ENCODE measurements around the gene KCNJ9.
A peak's percentile ranks its signal among the peaks of the same experiment; 100 is the strongest.
"Not testable (repeated sequence)": the region's sequence is repeated elsewhere in the genome, so short reads cannot be mapped to it uniquely, and the experiment has no call there.

KCNJ9 gene

DNA sequence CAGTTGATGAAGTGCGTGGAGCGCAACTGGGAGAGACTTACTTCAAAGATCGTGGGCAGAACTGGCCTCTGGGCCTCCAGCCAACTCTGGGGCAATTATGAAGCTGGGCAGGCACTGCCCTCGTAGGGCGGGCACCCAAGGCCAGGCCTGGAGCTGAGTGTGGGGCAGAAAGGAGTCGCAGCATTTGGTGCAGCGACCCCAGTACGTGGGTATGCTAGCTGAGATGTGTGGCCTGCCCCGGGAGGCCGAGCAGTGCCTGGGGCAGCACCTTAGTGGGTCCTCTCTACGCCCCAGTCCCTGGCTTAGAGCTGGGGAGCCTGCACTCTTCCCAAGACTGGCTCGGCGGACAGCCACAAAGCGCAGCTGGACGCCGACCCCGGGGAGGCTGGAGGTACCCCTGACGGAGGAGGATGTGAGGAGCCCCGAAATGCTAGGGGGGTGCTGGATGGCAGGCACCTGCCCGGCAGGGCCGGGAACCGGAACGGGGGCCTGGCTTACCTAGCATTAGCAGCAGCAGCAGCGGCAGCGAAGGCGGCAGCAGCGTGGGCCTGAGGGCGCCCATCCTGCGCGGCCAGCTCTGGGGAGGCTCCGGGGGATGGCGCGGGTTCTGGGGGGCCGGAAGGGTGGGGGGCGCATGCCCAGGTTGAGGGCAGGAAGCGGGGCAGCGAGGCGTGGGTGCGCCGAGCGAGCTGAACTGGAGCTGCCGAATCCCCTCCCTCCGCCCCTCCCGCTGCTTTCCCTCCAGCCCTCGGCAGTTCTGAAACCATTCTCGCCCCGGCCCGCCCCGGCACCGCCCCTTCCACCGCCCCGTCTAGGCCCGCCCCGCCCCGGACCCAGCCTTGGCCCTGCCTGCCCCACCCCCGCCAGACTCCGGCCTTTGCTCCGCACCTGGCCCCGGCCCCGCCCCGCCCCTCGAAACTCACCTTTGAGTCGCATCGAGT, 16.8 kb downstream of the KCNJ9 start, which contains the start of gene IGSF8:
TSS of gene IGSF8 (minus strand) at position 709 of the 941 bp plus-strand sequence. CDS start at position 562, 147 bp downstream.
- TF ChIP-seq POLR2A (IDR thresholded peaks at IDR 0.05; ENCODE audit: low read length) (no peak), GATA1 (IDR thresholded peaks at IDR 0.05; ENCODE audit: low read depth, low read length) (no peak)
- DNase-seq: peak; percentile 84 to 86

DNA sequence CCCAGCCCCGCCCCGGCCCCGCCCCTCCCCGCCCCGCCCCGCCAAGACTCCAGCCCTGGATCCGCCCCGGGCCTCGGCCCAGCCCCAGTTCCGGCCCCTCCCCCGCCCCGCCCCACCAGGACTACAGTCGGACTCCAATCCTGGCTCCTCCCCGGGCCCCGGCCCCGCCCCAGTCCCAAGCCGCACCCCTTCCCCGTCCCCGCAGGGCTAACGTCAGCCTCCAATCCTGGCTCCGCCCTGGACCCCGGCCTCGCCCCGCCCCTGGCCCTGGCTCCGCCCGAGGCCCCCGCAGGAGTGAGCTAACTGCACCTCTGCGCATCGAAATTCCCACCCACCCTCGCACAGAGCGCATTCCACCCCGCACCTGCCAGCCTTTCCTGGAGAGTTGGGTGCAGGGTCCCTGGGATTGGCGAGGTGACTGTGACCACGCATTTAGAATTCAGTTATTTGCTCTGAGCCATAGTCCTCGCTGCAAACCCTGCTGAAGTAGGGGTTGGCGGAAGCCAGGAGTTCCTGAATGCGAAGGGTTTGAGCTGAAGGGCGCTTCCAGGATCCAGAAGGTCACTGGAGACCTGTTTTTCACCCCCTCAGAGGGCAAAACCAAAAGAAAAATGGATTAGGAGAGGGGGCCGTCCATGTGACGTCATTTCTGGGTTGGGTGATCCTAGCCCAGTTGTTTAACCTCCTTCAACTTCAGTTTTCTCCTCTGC, 17.7 kb downstream of the KCNJ9 start:
- peak; percentile 90 to 91 for DNase-seq
- TF ChIP-seq POLR2A (IDR thresholded peaks at IDR 0.05; ENCODE audit: low read length): no peak
- no peak for TF ChIP-seq GATA1 (IDR thresholded peaks at IDR 0.05; ENCODE audit: low read depth, low read length)

DNA sequence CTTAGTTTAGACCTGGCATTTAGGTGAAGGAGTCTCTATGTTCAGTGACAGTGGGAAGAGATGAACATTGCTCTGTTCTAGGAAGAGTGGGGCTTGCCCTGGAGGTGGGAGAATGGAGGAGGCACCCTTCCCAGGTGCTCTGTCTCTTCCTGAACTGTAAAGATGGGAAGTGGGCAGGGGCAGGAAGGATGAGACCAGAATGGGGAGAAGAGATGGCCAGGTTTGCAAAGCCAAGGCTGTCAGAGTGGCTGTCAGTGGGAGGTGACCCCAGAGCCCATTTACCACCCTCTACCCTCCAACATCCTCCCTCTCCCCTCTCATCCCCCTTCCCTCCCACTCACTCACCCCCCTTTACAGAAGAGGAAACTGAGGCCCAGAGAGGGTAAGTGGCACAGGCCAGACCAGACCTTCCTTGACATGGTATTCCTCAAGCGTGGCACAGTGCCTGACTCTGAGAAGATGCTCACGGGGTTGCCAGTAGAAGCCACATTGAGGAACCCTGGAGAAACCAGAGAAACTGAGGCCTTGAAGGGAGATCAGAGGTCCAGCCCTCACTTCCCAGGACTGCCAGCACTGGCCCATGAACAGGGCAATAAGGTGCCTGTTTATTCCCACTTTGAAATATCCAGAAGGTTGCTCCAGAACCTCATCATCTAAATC, 18.5 kb downstream of the KCNJ9 start:
- DNase-seq: no peak
- no peak for TF ChIP-seq POLR2A (IDR thresholded peaks at IDR 0.05; ENCODE audit: low read length)
- no peak for TF ChIP-seq GATA1 (IDR thresholded peaks at IDR 0.05; ENCODE audit: low read depth, low read length)

DNA sequence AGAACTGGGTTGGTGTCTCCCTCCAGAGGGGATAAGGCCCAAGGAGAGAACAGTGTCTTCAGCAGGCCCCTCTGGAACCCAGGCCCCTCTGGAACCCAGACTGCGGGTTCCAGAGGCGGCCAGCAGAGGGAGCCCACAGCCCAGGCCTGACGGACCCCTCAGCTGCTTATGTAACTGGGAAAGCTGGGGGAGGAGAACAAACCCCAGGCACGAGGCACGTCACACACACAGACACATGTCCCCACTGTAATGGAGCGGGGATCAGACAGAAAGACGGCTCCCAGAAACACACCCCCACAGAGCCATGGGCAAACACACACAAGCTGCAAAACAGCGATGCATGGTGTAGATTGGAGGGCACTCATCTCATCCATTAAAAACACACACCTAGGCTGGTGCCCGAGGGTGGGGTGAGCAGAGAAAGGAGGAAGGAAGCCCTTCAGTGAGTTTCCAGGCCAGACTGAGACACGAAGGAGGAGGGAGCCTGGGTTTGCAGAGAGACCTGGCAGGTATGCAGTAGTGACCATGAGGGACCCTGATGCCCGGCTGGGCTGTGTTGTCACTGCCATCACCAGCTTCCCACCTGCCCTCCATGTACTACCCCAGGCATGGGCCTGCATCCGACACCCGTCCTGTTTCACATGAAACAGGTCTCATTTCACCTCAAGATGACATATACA, 19.8 kb downstream of the KCNJ9 start:
- TF ChIP-seq POLR2A (IDR thresholded peaks at IDR 0.05; ENCODE audit: low read length) (no peak), GATA1 (IDR thresholded peaks at IDR 0.05; ENCODE audit: low read depth, low read length) (no peak)
- DNase-seq: peak; percentile 79

DNA sequence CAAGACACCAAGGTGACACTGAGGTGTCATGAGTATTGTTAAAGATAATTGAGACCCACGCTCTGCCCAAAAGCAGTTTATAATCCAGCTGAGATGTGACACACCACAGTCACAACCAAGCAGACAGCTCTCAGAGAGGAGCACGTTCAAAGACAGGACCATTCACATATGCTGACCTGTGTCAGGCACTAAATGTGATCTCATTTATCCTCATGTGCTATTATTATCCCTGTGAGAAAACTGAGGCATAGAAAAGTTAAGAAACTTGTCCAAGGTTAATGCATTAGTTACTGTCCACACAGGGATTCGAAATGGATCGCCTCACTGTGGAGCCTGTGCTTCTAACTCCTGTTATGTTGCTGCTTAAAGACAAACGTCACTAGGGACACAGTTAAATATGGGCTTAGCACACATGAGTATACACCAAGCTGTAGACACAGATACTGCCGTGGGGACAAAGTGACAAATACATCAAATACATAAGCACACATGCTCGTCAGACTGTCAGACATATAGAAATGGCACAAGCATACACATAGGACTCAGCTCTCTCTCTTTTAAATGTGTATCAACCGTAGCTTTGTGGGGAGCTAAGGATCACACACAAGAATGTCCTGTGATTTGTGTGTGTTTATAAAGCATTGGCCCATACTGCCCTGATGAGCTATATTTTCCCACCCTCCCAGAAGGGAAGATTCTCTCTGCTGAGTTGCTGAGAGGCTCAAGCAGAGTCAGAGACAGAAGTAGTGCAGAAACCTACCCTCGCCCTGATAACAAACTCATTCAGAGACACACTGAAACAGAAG, 20.6 kb downstream of the KCNJ9 start:
- no peak for TF ChIP-seq GATA1 (IDR thresholded peaks at IDR 0.05; ENCODE audit: low read depth, low read length)
- TF ChIP-seq POLR2A (IDR thresholded peaks at IDR 0.05; ENCODE audit: low read length): no peak
- no peak for DNase-seq

GRCh38 chr1:160103658-160104408, 22.5 kb downstream of the KCNJ9 start:
- no peak for DNase-seq
- TF ChIP-seq POLR2A (IDR thresholded peaks at IDR 0.05; ENCODE audit: low read length) (no peak), GATA1 (IDR thresholded peaks at IDR 0.05; ENCODE audit: low read depth, low read length) (no peak)

- DNase-seq: no peak
- TF ChIP-seq GATA1 (IDR thresholded peaks at IDR 0.05; ENCODE audit: low read depth, low read length): no peak
- TF ChIP-seq POLR2A (IDR thresholded peaks at IDR 0.05; ENCODE audit: low read length): no peak
Observed at GRCh38 chr1:160104486-160104885, 23.1 kb downstream of the KCNJ9 start.

GRCh38 chr1:160105155-160105554, 23.8 kb downstream of the KCNJ9 start:
- DNase-seq: no peak
- TF ChIP-seq GATA1 (IDR thresholded peaks at IDR 0.05; ENCODE audit: low read depth, low read length) (no peak), POLR2A (IDR thresholded peaks at IDR 0.05; ENCODE audit: low read length) (no peak)

GRCh38 chr1:160107512-160107911, 26.2 kb downstream of the KCNJ9 start:
- DNase-seq: no peak
- no peak for TF ChIP-seq GATA1 (IDR thresholded peaks at IDR 0.05; ENCODE audit: low read depth, low read length)
- no peak for TF ChIP-seq POLR2A (IDR thresholded peaks at IDR 0.05; ENCODE audit: low read length)

DNA sequence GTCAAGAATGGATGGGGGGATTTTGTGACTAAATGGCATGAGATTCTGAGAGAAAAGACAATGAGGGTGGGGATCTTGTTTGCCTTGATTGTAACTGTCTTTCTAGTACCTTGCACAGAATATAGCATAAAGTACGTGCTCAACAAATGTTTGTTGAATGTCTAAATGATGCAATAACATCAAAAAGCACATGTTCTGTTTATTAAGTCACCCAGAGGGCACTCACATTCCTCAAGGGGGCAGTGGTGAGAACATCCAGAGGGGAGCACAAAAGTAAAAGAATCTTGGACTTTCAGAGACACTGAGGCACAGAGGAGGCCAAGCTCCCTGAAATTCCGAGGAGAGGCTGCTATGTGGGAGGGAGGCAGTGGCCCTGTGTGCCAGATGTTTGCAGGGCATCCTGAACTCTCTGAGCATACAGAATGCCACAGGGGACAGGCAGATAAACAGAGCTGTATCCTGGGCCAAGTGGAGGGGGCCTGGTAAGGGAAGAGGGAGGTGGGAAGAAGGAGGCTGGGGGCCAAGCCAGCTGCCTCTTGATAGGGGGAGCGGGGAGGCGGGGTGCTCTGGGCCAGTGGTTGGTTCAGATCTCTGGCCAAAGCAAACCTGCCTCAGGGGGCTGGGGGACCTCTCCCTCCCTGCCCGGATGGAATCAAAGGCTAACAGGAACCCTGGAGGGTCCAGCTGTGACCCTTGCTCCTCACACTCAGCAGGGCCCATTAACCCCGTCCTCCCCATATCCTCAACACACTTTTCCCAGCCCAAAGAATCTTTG, 27.7 kb downstream of the KCNJ9 start:
- DNase-seq: peak; percentile 57 to 58
- TF ChIP-seq GATA1 (IDR thresholded peaks at IDR 0.05; ENCODE audit: low read depth, low read length): no peak
- TF ChIP-seq POLR2A (IDR thresholded peaks at IDR 0.05; ENCODE audit: low read length): no peak

- TF ChIP-seq GATA1 (IDR thresholded peaks at IDR 0.05; ENCODE audit: low read depth, low read length) (no peak), POLR2A (IDR thresholded peaks at IDR 0.05; ENCODE audit: low read length) (no peak)
- DNase-seq: no peak
Observed at GRCh38 chr1:160109686-160110085, 28.3 kb downstream of the KCNJ9 start.

DNA sequence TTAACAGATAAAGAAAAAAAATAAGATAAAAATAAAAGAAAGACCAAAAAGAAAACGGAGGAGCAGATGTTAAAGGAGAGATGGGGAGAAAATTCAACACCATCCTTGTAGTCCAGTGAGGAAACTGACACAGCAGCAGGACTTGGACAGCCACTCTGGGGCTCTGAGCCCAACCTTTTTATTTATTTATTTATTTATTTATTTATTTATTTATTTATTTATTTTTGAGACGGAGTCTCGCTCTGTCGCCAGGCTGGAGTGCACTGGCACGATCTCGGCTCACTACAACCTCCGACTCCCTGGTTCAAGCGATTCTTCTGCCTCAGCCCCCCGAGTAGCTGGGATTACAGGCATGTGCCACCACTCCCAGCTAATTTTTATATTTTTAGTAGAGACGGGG, 30.1 kb downstream of the KCNJ9 start:
- not testable (repeated sequence) for DNase-seq
